ENCODE data around the gene ARFIP2.

ARFIP2 gene

DNA sequence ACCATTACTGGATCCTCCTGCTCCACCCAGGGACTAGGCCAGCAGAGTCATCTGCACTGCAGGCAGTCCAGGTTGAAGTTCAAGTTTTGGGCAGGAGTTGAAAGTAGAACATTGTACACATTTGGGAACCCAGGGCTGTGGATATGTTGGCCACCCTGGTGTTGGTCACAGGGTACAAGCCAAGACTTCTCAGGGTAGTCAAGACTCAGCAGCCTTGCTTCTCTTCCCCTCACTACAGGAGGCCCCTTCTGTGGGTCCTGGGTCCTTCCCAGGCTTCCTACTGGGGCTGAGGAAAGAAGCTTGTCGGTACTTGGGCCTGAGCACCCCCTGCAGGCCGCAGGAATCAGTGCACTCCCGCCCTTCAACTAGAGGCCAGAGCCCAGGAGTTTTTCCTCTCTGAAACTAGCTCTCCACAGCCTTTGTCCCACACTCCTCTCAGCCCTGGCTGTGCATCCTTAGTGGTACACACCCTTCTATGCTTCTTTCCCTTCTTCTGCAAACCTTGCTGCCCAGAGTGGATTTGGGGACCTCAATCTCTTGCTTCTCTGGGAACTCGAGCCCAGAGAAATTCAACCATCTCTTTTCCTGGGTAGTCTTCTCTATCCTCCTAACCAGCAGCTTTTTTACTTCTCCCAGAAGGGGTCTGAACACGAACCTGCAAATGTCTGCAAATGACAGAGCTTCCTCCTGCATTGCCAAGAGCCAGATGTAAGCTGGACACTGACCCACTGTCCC lies 37.7 kb downstream of the ARFIP2 start:
- TF ChIP-seq, protein P1, sequence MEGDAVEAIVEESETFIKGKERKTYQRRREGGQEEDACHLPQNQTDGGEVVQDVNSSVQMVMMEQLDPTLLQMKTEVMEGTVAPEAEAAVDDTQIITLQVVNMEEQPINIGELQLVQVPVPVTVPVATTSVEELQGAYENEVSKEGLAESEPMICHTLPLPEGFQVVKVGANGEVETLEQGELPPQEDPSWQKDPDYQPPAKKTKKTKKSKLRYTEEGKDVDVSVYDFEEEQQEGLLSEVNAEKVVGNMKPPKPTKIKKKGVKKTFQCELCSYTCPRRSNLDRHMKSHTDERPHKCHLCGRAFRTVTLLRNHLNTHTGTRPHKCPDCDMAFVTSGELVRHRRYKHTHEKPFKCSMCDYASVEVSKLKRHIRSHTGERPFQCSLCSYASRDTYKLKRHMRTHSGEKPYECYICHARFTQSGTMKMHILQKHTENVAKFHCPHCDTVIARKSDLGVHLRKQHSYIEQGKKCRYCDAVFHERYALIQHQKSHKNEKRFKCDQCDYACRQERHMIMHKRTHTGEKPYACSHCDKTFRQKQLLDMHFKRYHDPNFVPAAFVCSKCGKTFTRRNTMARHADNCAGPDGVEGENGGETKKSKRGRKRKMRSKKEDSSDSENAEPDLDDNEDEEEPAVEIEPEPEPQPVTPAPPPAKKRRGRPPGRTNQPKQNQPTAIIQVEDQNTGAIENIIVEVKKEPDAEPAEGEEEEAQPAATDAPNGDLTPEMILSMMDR (conservative IDR thresholded peaks at IDR 0.05; ENCODE audit: low read depth, low read length) = peak; percentile 90
- H3K4me3 ChIP-seq (ENCODE audit: low read length) = no peak overlapping the region
- DNase-seq (ENCODE audit: low read depth) = no peak

DNA sequence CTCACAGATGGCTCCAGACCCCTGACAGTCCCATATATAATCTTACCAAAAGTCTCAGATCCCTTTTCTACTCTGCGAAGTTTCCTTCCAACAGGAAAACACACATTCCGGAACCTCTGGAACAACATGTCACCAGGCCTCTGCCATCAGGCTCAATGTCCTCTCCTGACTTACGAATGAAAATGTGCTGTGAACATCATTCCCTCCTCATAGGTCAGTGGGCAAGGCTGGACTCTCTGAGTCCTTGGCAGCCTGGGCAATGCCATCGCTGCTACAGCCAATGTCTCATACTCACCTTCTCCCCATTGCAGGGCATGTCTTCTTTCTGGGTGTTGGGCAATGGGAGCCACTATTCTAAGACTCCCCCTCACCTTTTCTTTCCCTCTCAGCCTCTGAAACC lies 38.7 kb downstream of the ARFIP2 start:
- no peak overlapping the region for H3K4me3 ChIP-seq (ENCODE audit: low read length)
- no peak for DNase-seq (ENCODE audit: low read depth)
- TF ChIP-seq, protein P1 (conservative IDR thresholded peaks at IDR 0.05; ENCODE audit: low read depth, low read length) = no peak

- H3K4me3 ChIP-seq (ENCODE audit: low read length) = no peak within 1 kb of the TSS
- DNase-seq (ENCODE audit: low read depth) = no peak
- TF ChIP-seq, protein P1 (conservative IDR thresholded peaks at IDR 0.05; ENCODE audit: low read depth, low read length) = no peak
Measured at GRCh38 chr11:6440906-6441358, 40.2 kb downstream of the ARFIP2 start, which contains the start of gene HPX. Gene HPX (minus strand): TSS chr11:6440987. CDS start chr11:6440963, 24 bp downstream.

GRCh38 chr11:6438979-6439571 lies 42.1 kb downstream of the ARFIP2 start:
- no peak overlapping the region for H3K4me3 ChIP-seq (ENCODE audit: low read length)
- no peak for DNase-seq (ENCODE audit: low read depth)
- TF ChIP-seq, protein P1 (conservative IDR thresholded peaks at IDR 0.05; ENCODE audit: low read depth, low read length) = peak; percentile 90

- DNase-seq (ENCODE audit: low read depth) = no peak
- TF ChIP-seq, protein P1 (conservative IDR thresholded peaks at IDR 0.05; ENCODE audit: low read depth, low read length) = no peak
- no peak overlapping the region for H3K4me3 ChIP-seq (ENCODE audit: low read length)
Measured at GRCh38 chr11:6437993-6438392, 43.1 kb downstream of the ARFIP2 start.

DNA sequence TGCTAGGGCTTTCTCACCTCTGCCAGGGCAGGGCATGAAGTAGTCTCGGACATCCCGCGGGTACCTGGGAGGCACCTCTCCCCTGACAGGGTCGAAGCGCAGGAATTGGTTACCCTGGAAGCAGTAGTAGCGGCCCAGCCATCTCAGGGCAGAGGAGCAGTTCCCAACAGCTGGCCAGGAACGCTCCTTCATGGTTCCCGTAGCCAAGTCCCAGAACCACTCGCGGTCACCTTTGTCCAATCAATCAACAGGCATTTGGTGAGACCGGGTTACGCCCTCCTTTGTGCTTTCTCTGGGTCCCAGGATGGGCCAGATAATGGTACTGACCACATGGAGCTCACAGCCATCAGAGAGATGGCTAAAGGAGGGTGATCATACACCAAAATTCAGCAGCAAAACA lies 43.7 kb downstream of the ARFIP2 start:
- no peak overlapping the region for H3K4me3 ChIP-seq (ENCODE audit: low read length)
- TF ChIP-seq, protein P1 (conservative IDR thresholded peaks at IDR 0.05; ENCODE audit: low read depth, low read length) = no peak
- DNase-seq (ENCODE audit: low read depth) = no peak
